Dedifferentiated amniotic fluid mesenchymal stem cell (primary cell): ENCODE measurements around the gene STOML3.
"Not testable (repeated sequence)": the region's sequence is repeated elsewhere in the genome, so short reads cannot be mapped to it uniquely, and the experiment has no call there.

ENCODE experiments used
- DNase-seq: peaks from one replicate; pipeline ENCODE4 v3.0.0-alpha.2; 2016; ENCODE audit errors: extremely low spot score

STOML3 gene, protein sequence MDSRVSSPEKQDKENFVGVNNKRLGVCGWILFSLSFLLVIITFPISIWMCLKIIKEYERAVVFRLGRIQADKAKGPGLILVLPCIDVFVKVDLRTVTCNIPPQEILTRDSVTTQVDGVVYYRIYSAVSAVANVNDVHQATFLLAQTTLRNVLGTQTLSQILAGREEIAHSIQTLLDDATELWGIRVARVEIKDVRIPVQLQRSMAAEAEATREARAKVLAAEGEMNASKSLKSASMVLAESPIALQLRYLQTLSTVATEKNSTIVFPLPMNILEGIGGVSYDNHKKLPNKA

GRCh38 chr13:38990693-38991092, at the start of gene STOML3:
Gene STOML3 (minus strand): TSS chr13:38990831. CDS start chr13:38990721, 110 bp downstream.
- DNase-seq, result no peak

- DNase-seq, result no peak
Observed at GRCh38 chr13:39040206-39040605, 49.6 kb upstream of the STOML3 start.

DNA sequence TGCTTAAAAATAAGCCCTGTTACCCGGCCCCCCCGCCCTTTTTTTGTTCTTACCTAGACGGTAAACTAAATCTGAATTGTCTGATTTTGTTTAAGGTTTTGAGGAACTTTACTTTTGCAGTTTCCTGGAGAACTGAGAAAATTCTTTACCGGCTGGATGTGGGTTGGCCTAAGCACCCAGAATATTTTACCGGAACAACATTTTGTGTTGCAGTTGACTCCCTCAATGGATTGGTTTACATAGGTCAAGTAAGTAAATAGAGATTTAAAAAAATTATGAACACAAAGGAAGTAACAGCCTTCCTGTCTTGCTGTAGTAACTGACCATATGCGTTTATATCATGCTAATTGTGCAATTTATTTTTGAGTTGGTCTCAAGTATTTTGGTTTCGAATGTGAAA, 48.4 kb upstream of the STOML3 start:
- no peak for DNase-seq

DNA sequence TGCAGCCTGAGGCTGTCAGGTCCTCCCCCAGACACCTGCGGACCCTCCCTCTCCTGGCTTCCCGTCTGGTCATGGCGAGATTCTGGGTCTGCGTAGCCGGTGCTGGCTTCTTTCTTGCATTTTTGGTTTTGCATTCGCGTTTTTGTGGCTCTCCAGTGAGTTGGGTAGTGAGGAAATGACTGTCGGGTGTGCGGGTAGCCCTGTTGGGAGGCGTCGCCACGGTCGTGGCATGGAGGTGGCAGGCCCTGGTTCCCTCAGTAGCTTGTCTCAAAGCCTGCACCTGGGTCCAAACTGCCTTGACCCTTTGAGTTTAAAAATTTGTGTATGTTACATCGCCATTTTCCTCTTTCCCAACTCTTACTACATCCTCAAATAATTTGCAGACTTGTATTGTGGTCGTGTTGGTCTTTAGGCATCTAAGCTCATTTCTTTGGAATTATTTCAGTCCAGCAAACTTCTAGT, 48.0 kb upstream of the STOML3 start:
- peak; percentile 20 for DNase-seq

DNA sequence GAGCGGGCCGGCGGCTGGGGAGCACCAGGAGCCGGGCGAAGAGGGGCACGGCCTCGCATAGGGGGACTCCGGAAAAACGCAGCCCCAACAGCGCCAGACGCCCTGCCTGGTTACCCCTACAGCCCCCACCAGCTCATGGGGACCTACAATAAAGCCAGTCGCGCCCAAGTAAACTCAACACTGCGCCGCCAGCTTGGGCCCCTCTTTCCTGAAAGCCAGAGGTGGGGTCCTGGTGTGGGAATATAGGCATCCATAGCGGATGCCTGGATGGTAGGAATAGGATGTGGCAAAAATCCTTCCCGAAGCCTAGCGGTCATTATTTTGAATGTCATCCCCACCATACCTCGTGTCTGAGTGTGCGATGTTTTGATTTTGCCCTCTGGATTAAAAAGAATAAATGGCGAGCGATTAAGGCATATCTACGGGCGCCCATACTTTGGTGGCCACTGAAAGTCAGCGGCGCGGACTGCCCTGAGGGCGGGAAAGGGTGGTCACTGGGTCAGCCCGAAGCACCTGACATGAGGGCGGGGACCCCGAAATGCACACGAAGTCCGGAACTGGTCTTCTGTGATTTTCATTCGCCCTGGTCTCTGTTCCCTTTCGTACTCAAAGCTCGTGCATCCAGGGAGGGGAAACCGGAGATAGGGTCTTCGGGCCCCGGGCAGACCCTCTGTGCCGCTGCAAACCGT, 47.4 kb upstream of the STOML3 start, which contains the start of the genes NHLRC3 and PROSER1:
NHLRC3 (plus strand) TSS at position 577 of the 689 bp plus-strand sequence. CDS start 184 bp downstream, outside the sequence.
PROSER1 (minus strand) TSS at position 210 of the 689 bp plus-strand sequence. CDS start 847 bp downstream, outside the sequence.
- DNase-seq, result peak; percentile 85

GRCh38 chr13:39037410-39037879, 46.8 kb upstream of the STOML3 start:
- DNase-seq, result no peak

DNA sequence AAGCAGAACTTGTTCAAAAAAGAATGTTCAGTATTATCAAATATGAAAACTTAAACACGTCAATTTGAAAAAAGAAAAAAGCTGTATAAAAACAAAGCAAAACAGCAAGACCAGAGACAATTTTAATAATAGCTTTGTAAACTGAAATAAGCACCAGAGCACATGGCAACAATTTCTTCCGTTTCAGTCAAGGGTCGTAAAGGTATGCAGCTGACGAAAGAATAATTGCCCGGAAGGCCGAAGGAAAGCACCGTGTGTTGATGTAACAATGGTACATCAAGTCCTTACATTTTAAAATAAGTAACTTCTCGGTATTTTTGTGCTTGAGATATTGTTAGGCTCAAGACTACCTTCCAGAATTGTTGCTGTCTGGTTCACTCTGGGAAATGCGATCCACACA, 45.6 kb upstream of the STOML3 start:
- no peak for DNase-seq

DNA sequence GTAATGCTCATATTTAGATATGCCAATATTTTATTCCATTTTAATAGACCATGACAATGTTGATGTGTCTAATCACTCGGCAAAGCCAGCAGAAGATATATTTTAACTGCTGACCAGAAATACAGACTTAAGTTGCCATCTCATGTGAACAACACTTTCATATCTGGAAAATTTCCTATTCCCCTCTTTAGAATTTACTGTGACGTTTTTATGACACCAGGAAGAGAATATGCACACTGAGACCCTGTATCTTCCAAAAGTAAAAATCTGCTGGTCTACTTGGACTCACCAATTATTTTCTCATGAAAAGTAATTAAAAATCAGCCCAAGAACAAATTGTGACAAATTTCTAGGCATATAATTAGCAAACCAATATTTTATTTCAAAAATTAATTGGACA, 45.2 kb upstream of the STOML3 start:
- DNase-seq, result no peak

- DNase-seq, result no peak
Observed at GRCh38 chr13:39035204-39035603, 44.6 kb upstream of the STOML3 start.

DNA sequence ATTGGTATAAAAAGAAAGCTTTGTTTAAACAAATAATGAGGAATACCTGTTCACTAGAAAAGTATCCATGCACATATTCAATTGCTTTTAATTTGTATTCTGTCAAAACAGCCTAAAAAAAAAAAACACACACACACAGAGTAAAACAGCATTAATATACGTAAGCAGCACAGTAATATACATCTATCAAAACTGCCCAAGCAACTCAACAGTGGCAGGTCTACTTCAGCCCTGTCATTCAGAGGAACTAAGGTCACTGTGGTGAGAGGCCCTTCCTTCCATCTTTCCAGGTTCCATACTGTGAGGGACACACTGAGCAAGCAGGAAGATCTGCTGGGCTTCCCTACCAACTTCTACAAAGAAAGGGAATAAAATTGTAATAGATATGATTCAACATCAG, 43.5 kb upstream of the STOML3 start:
- DNase-seq, result no peak

DNA sequence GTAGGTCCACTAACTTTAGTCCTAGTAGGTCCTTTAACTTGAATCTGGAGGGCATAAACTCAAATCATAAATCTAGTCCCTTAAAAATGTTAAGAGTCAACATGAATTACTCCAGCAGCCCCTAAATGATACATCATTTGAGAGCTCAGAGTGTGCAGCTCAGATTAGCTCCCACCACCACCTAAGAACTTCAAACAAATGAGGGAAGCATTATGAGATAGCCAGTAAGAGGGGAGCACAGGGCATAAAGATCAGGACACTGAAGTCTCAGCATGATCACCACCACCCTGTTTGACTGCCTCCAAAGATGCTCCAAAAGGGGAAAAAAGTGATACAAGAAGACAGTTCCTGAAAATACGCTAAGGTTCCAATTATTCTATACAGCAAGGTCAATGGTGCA, 41.5 kb upstream of the STOML3 start:
- DNase-seq, result no peak

DNA sequence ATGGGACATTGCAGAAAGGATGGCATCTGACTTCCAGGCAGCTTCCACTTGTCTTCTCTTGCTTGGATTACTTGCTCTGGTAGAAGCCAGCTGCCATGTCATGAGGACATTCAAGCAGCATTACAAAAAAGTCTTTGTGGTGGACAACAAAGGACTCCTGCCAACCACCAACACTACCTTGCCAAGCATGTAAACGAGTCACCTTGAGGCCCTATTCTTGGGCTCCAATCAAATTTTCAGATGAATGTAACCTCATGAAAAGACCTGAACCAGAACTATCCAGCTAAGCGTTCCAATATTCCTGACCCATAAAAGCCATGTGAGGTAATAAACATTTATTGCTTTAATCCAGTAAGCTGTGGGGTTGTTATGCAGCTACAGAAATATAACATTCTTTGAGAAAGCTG, 34.8 kb upstream of the STOML3 start:
- no peak for DNase-seq

DNA sequence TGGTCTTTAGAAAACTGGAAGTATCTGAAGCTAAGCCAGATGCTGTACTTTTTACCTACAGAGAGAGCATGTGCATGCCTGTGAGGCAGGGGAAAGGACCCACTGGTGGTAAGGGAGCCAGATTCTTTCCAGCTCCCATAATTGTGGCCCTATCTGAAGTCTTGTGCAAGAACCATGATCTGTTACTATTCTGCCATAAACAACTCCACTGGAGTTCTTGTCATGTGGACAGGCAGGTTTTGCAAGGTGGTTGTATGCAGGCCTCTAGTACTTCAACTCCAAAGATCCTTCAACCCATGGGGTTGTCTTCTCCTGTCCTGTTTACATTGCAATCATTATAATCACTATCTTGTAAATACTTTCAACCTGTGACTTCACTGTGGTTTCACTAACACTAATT, 33.1 kb upstream of the STOML3 start:
- DNase-seq, result no peak

DNA sequence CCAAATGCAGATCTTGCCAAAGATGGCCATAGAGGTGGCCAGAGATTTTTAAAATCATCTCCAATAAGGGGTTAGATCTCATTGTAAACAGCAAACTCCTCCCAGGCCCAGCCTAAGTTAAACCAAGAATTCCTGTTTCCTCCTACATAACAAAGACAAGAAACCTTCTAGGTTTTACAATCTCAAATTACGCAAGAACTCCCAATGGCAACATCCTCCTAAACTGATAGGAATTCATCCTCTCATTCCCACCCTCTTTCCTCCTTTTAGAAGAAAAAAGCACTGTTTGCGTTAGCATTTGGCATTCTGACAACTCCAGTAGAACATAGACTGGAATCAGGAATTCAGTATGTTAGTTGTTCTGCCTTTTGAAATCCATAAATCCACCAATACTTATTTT, 32.7 kb upstream of the STOML3 start:
- DNase-seq, result no peak

DNA sequence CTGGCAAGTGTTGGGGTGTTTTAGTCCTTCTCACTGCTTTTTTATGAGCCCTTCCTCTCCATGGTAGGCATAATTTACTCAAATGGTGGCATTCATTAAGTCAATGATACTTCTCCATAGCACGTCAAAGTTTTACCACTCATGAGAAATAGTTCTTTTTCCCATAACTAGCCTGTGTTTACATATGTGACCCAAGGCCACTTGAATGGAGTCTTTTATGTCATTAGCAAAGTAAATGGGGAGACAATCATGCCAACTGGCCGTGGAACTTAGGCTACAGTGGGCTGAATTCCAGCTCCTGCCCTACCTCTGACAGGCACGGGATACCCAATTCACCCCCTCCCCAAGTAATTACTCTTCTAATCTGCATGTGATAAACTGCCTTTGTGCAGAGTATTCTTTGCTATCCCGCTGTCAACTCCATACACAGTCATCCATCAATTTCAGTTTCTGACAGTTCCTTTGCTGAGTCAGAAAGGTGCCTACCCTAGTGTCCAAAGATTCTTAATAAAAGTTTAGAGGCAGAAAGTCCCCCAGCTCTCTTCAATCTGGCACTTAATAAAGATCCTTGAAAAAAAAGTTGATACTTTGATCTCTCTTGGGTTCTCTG, 30.3 kb upstream of the STOML3 start:
- DNase-seq, result no peak

- DNase-seq, result peak; percentile 28
Observed at GRCh38 chr13:39016787-39017186, 26.2 kb upstream of the STOML3 start.

GRCh38 chr13:39016087-39016486, 25.5 kb upstream of the STOML3 start:
- DNase-seq, result no peak

DNA sequence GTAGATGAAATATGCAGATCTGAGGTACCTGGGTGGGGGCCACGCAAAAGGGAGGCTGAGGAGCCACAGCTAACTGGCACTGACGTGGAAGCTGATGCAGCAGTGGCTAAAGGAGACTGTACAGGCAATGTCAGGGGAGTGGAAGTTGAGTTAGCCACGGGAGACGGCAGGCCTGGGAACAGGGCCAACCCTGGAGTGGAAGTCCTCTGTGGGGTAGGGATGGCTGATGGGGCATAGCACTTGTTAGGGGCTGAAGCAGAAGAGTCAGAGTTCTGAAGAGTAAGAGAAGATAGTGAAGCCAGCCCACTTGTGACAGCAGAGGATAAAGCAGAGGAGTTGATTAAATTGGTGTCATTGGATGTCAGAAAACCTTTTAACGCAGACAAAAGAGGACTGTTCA, 22.8 kb upstream of the STOML3 start:
- DNase-seq, result no peak

DNA sequence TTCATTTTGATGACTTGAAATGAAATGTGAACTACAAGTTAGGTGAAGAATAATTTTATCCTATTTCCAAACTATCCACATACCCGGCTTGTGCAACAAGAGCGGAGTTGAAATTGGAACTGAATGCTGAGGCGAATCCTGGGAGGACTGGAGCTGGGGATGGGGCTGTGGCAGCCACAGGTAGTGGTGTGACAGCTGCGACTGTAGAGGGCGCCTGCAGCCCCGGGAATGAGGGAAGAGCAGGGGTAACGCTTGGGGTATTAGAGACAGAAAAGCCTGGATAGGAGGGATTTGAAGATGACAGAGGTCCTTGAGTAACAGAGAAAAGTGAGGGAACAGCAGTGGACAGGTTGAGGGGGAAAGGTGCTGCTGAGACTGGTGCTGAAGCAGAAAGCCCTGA, 22.0 kb upstream of the STOML3 start:
- DNase-seq, result no peak

DNA sequence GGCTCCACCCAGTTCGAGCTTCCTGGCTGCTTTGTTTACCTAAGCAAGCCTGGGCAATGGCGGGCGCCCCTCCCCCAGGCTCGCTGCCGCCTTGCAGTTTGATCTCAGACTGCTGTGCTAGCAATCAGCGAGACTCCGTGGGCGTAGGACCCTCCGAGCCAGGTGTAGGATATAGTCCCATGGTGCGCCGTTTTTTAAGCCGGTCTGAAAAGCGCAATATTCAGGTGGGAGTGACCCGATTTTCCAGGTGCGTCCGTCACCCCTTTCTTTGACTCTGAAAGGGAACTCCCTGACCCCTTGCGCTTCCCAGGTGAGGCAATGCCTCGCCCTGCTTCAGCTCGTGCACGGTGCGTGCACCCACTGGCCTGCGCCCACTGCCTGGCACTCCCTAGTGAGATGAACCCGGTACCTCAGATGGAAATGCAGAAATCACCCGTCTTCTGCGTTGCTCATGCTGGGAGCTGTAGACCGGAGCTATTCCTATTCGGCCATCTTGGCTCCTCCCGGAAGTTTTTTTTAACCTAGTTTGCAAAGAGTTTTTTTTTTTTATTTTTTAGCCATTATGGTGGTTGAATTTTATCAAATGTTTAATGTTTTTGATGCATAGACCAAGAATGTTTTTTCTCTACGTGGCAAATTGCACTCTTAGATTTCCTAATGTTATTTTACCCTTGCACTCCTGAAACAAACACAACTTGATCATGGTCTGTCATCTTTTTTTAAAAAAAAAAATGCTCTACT, 15.9 kb upstream of the STOML3 start:
- DNase-seq, result not testable (repeated sequence)

DNA sequence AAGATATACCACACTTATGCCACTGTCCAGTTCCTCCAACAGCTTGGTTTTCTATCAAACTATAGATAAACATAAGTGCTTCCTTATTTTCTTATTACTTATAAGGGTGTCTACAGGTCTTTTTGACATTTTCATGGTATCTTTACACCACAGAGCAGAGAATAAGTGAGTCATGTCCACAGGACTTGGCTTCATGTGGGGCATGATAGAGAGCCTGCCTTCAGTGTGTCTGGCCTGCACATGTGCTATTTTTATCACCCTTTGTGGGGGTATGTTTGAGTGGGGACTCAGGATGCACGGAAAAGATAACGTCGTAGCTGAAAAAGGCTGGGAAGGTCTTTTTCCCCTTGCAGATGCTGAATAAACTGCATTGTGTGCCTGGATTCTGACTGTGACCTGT, 8.1 kb upstream of the STOML3 start:
- DNase-seq, result no peak

DNA sequence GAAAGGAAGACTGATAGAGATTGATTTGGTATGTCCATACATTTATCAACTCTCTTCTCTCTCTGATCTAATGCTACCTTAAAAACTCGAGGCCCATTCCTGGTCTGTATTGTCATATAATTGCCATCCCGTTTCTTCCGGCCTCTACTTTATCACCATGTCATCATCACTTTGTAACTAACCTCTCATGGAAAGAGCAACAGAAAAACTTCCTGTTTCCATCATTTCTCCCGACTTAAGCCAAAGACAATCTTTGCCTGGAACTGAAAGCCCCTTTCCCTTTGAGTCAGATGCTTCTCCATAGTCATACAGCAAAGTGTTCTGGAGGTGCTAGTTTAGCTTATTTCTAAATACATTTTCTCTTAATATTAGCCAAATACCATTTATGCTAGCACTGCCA, 2.8 kb upstream of the STOML3 start:
- DNase-seq, result no peak
